Activated CD4-positive, alpha-beta T cell treated with anti-CD3 and anti-CD28 coated beads, Interleukin-10, Interleukin-2, amounts not matched to agents 100 ng/mL and 50 ng/mL, durations not matched to agents 16 hours and 8 hours (primary cell): ENCODE data around the gene DAZ1.
"Not testable (repeated sequence)": the region's sequence is repeated elsewhere in the genome, so short reads cannot be mapped to it uniquely, and the experiment has no call there.

Experiments used
- DNase-seq: peaks from one replicate; pipeline ENCODE4 v3.0.0-alpha.2; 2020

The DAZ1 gene

GRCh38 chrY:23198908-23199307 lies at the start of gene DAZ1:
TSS of gene DAZ1 (minus strand) at chrY:23199008. CDS start at chrY:23198800, 208 bp downstream.
- DNase-seq, result not testable (repeated sequence)

GRCh38 chrY:23219233-23219632 lies 20.4 kb upstream of the DAZ1 start, which contains the start of gene DAZ2:
TSS of gene DAZ2 (plus strand) at chrY:23219533. CDS start at chrY:23219741, 208 bp downstream.
- DNase-seq, result not testable (repeated sequence)

GRCh38 chrY:23210681-23211080 lies 11.9 kb upstream of the DAZ1 start:
- not testable (repeated sequence) for DNase-seq

GRCh38 chrY:23209802-23210495 lies 11.1 kb upstream of the DAZ1 start:
- not testable (repeated sequence) for DNase-seq

- not testable (repeated sequence) for DNase-seq
Measured at GRCh38 chrY:23207455-23207854, 8.6 kb upstream of the DAZ1 start.
